GM06990 (cell line): ENCODE measurements around the gene MBD3.
A peak's percentile ranks its signal among the peaks of the same experiment; 100 is the strongest.

Experiments
- DNase-seq: peaks from one replicate; pipeline ENCODE4 v3.0.0-alpha.2; 2011; ENCODE audit not compliant: insufficient read length; ENCODE audit errors: extremely low read depth
- H3K27me3 ChIP-seq: replicated peaks from 2 replicates; pipeline ENCODE4 v1.6.0; 2011; ENCODE audit warnings: low read length; ENCODE audit not compliant: control insufficient read depth, insufficient read depth
- H3K36me3 ChIP-seq: 2 replicates; pipeline ENCODE4 v1.5.1; 2011; ENCODE audit warnings: low read length; ENCODE audit not compliant: control insufficient read depth, insufficient read depth
- H3K4me3 ChIP-seq: replicated peaks from 2 replicates; pipeline ENCODE4 v1.5.1; 2011; ENCODE audit warnings: low read depth, mild to moderate bottlenecking, control low read depth, low read length
- TF ChIP-seq, protein P1 (sequence below): IDR thresholded peaks from 2 replicates; pipeline ENCODE4 v1.5.1; 2011; ENCODE audit warnings: low read length, control low read depth, mild to moderate bottlenecking, inconsistent platforms; ENCODE audit not compliant: insufficient read depth, poor library complexity, severe bottlenecking

MBD3 gene

DNA sequence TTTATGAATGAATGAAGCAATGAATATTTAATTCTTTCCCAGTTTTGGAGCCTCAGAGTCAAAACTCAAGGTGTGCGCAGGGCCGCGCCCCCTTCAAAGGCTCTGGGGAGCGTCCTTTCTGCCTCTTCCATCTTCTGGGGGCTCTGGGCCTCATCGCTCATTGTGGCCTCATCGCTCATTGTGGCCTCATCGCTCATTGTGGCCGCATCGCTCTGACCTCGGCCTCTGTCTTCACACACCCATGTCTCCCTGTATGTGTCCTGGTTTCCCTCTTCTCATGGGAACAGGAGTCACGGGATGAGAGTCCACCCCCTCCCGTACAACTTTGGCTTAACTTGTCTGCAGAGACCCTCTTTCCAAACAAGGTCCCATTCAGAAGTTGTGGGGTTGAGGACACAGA lies 21.3 kb downstream of the MBD3 start:
- no peak overlapping the region for H3K4me3 ChIP-seq
- TF ChIP-seq, protein P1, sequence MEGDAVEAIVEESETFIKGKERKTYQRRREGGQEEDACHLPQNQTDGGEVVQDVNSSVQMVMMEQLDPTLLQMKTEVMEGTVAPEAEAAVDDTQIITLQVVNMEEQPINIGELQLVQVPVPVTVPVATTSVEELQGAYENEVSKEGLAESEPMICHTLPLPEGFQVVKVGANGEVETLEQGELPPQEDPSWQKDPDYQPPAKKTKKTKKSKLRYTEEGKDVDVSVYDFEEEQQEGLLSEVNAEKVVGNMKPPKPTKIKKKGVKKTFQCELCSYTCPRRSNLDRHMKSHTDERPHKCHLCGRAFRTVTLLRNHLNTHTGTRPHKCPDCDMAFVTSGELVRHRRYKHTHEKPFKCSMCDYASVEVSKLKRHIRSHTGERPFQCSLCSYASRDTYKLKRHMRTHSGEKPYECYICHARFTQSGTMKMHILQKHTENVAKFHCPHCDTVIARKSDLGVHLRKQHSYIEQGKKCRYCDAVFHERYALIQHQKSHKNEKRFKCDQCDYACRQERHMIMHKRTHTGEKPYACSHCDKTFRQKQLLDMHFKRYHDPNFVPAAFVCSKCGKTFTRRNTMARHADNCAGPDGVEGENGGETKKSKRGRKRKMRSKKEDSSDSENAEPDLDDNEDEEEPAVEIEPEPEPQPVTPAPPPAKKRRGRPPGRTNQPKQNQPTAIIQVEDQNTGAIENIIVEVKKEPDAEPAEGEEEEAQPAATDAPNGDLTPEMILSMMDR: no peak
- no peaks in the 10 kb centered on the region; the same call in 1 of the 2 replicates for H3K27me3 ChIP-seq
- H3K36me3 ChIP-seq: no peaks in the 10 kb centered on the region; the same call in 1 of the 2 replicates
- no peak for DNase-seq

DNA sequence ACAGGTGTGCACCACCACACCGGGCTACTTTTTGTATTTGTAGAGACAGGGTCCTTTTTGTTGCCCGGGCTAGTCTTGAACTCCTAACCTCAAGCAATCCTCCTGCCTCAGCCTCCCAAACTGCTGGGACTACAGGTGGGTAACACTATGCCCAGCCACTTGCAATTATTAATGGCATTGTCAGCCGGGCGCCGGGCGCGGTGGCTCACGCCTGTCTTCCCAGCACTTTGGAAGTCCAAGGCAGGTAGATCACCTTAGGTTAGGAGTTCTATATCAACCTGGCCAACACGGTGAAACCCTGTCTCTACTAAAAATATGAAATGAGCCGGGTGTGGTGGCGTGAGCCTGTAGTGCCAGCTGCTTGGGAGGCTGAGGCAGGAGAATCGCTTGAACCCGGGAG lies 21.8 kb downstream of the MBD3 start:
- TF ChIP-seq, protein P1: no peak
- Histone ChIP-seq H3K4me3 (no peak overlapping the region), H3K36me3 (no peaks in the 10 kb centered on the region), H3K27me3 (no peaks in the 10 kb centered on the region; the same call in 1 of the 2 replicates)
- DNase-seq: no peak

DNA sequence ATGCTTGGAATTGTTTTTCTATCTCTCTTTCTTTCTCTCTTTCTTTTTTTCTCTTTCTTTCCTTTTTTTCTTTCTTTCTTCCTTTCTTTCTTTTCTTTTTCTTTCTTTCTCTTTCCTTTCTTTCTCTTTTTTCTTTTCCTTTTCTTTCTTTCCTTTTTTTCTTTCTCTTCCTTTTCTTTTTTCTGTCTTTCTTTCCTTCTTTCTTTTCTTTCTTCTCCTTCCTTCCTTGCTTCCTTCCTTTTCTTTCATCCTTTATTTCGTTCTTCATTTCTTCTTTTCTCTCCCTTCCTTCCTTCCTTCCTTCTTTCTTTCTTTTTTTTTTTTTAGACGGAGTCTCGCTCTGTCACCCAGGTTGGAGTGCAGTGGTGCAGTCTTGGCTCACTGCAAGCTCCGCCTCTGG lies 22.7 kb downstream of the MBD3 start:
- H3K36me3 ChIP-seq: no peaks in the 10 kb centered on the region
- TF ChIP-seq, protein P1: no peak
- H3K4me3 ChIP-seq: no peak overlapping the region
- no peaks in the 10 kb centered on the region; the same call in 1 of the 2 replicates for H3K27me3 ChIP-seq
- no peak for DNase-seq

DNA sequence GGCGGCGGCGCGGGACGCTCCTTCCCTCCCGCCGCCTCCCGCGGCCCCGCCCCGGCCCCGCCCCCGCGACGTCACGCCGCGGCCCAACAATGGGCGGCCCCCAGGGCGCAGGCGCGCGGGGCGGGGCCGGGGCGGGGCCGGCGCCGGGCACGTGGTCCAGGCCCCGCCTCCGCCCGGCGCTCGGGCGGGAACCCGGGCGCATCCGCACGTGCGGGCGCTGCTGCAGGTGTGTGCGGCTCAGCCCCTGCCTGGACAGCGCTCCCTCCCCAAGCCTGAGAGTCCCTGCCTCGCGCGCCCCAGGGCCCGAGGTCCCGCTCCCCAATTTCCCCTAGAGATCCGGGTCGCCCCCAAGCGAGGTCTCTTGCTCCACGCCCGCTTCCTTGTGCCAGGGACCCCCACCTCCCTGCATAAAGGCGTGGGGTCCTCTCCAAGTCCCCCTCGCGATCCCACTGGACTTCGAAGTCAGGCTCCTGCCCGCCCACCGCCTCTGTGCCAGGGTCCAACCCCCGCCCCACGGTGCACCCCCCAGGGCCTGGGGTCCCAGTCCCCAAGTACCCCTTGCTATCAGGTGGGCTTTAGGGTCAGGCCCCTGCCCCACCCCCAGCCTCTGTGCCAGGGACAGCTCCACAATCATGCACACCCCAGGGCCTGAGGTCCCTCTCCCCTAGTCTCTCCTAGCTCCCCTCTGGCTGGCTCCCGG lies 24.2 kb downstream of the MBD3 start, which contains the start of gene MEX3D:
Gene MEX3D, minus strand, starts transcription at position 6 of the 700 bp plus-strand sequence. CDS start 267 bp downstream, outside the sequence.
- H3K27me3 ChIP-seq: no peaks in the 10 kb centered on the region; the same call in 1 of the 2 replicates
- peak; percentile 81 for DNase-seq
- no peaks in the 10 kb centered on the region for H3K36me3 ChIP-seq
- TF ChIP-seq, protein P1: no peak
- H3K4me3 ChIP-seq: no peak within 1 kb of the TSS

DNA sequence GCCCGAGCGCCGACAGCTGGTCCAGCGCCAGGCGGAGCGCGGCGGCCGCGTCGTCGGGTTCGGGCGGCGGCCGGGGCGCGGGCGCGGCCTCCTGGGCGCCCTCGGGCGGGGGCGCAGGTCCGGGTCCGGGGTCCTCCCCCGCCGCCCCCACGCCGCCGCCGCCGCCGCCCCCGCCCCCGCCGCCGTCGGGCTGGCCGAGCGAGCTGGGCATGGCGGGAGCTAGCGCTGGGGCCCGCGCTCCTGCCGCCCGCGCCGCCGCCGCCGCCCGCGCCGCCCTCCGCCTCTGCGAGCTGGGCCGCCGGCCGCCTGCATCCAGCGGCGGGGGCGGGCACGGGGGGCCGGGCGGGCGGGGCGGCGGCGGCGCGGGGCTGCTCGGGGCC lies 24.8 kb downstream of the MBD3 start:
- Histone ChIP-seq H3K36me3 (no peaks in the 10 kb centered on the region), H3K27me3 (no peaks in the 10 kb centered on the region; the same call in 1 of the 2 replicates), H3K4me3 (no peak overlapping the region)
- DNase-seq: no peak
- TF ChIP-seq, protein P1: no peak
